ENCODE measurements around the gene TMA7.

DNA sequence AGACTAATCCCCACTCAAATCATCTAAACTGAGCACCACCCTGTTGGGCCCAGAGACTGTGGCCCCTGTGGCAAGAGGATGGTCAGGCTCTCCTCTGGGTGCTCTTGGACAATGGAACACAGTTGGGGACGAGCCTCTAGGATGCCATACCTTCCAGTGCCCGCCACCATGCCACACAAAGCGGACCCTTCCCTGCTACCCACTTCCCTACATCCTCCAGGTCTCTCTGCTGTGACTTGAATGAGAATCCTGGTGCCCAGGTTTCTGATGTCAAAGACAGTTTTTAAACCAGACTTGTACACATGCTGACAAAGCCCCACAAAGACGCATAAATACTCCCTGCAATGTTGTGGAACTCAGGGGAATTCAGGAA lies 4.8 kb upstream of the TMA7 start:
- no peak for TF ChIP-seq TAF1 (IDR thresholded peaks at IDR 0.05; ENCODE audit: low read depth, low read length)
- TF ChIP-seq POLR2A (IDR thresholded peaks at IDR 0.05; ENCODE audit: low read depth, low read length): no peak
- TF ChIP-seq POLR2AphosphoS5 (IDR thresholded peaks at IDR 0.05; ENCODE audit: low read depth, low read length): no peak
- TF ChIP-seq PAX5 (IDR thresholded peaks at IDR 0.05; ENCODE audit: insufficient read depth, low read length, severe bottlenecking): no peak
- no peak for TF ChIP-seq POU2F2 (IDR thresholded peaks at IDR 0.05; ENCODE audit: low read depth, low read length)
- no peak for TF ChIP-seq SPI1 (IDR thresholded peaks at IDR 0.05; ENCODE audit: low read depth, low read length)
